Measurements from ENCODE around the gene LZTS3. TPM values are rescaled to one million over a fixed set of nuclear protein-coding genes. Genes with fewer than 3 reads are reported as not detected.

The LZTS3 gene
- total RNA-seq, 3 donors from 2014 or later (not counting 1 experiment from before 2014, with no cell fraction given): 3.1 to 4.6 (median 3.3) TPM

DNA sequence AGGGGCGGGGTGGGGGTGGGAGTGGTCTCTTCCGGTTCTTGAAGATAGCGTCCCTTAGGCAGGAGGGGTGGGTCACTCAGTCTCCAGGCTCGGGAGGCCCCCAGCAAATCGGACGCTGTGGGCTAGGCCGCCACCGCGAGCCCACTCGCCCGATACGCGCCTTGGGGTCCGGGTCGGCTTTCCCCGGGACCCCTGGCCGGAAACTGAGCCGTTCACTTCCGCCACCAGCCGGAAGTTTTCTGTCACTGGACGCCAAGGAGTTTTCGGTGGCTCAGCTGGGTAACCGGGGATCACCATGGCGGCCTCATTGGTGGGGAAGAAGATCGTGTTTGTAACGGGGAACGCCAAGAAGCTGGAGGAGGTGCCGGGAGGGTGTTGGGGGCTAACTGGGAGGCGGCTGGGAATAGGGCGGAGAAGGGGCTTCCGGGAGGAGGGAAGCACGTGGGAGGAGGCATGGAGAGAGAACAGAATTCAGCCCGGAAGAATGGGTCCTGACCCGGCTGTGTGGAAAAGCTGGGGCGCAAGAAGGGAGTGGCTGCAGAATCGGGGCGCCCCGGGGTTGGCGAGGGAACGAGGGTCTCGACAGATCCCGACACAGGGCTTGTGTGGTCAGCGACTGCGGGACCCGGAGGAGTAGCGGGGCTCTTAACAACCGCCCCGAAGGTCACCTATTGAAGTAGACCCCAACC lies 36.1 kb upstream of the LZTS3 start, which contains the start of gene ITPA:
Gene ITPA (plus strand): TSS at position 242 of the 689 bp plus-strand sequence. CDS start 54 bp downstream, at position 296.
- peak within 1 kb of the TSS; percentile 86 for H3K4me3 Mint-ChIP-seq
- H3K27me3 ChIP-seq (ENCODE audit: control insufficient read depth, insufficient read depth, low read length): no peaks in the 10 kb centered on the region
- under 1% methylated on average over 48 of the region's 48 CpGs for WGBS (ENCODE audit: insufficient coverage)
- H3K4me3 ChIP-seq (ENCODE audit: low read length): peak within 1 kb of the TSS; percentile 83
- peak within 1 kb of the TSS; percentile 83 to 92 for H3K27ac Mint-ChIP-seq
- intact Hi-C loops (cut with micrococcal nuclease): loop anchor here (2.0 kb wide), 1 partner anchor 51 kb away; the partner anchor contains the start of genes FASTKD5 and UBOX5
- peak; percentile 51 to 75 for DNase-seq
- no peaks in the 10 kb centered on the region for H3K9me3 Mint-ChIP-seq
- no peaks in the 10 kb centered on the region for H3K27me3 Mint-ChIP-seq (ENCODE audit: low read depth in 2 of 2)
- ATAC-seq: peak; percentile 24 to 42 (median 40)
- H3K36me3 ChIP-seq (ENCODE audit: control insufficient read depth, insufficient read depth, low read length): peaks cover 9% of the 10 kb centered on the region
- peak within 1 kb of the TSS; percentile 85 for H3K27ac ChIP-seq (ENCODE audit: low read length)
- peaks cover 21 to 42% of the 10 kb centered on the region in 2 donors for H3K4me1 Mint-ChIP-seq
- TF ChIP-seq CTCF (IDR thresholded peaks at IDR 0.05): no peak
- no peaks in the 10 kb centered on the region for H3K36me3 Mint-ChIP-seq
- H3K9me3 ChIP-seq (ENCODE audit: control insufficient read depth, insufficient read depth, low read length): no peaks in the 10 kb centered on the region
- H3K4me1 ChIP-seq (ENCODE audit: control insufficient read depth, insufficient read depth, low read length): peaks cover 19% of the 10 kb centered on the region

DNA sequence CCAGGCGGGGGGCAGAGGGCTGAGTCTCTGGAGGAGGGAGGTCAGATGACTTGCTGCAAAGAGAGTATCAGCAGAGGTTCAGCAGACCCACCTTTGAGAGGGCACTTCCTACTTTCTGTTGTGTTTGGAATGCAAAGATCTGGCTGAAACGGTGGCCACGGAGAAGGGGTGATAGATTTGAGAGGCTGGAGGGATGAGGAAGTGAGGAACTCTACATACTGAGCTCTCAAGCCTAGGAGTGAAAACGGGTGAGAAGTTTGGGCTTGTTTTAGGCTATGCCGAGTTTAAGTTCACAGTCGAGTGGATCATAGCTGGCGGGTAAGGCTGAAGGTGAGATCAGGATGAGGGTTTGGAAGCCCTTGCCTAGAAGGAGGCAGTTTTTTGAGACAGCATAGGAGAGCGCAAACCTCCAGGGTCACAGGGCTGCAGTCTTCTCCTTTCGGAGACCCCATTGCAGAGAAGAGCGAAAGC lies 35.5 kb upstream of the LZTS3 start:
- H3K4me3 ChIP-seq (ENCODE audit: low read length): peak overlapping the region; percentile 83
- H3K4me1 Mint-ChIP-seq: peaks cover 27 to 48% of the 10 kb centered on the region in 2 donors
- 3% methylated on average over 10 of the region's 10 CpGs for WGBS (ENCODE audit: insufficient coverage)
- H3K27me3 ChIP-seq (ENCODE audit: control insufficient read depth, insufficient read depth, low read length): no peaks in the 10 kb centered on the region
- peaks cover 8% of the 10 kb centered on the region for H3K36me3 ChIP-seq (ENCODE audit: control insufficient read depth, insufficient read depth, low read length)
- peak overlapping the region; percentile 86 for H3K4me3 Mint-ChIP-seq
- intact Hi-C loops (cut with micrococcal nuclease): loop anchor here (2.0 kb wide), 1 partner anchor 50 kb away; the partner anchor contains the start of genes FASTKD5 and UBOX5
- peak in 1 of 3 donors; percentile 1 for ATAC-seq
- no peaks in the 10 kb centered on the region for H3K9me3 ChIP-seq (ENCODE audit: control insufficient read depth, insufficient read depth, low read length)
- no peaks in the 10 kb centered on the region for H3K36me3 Mint-ChIP-seq
- TF ChIP-seq CTCF (IDR thresholded peaks at IDR 0.05): no peak
- H3K27me3 Mint-ChIP-seq (ENCODE audit: low read depth in 2 of 2): no peaks in the 10 kb centered on the region
- peaks cover 22% of the 10 kb centered on the region for H3K4me1 ChIP-seq (ENCODE audit: control insufficient read depth, insufficient read depth, low read length)
- H3K27ac ChIP-seq (ENCODE audit: low read length): peak overlapping the region; percentile 85
- DNase-seq: peak in 1 of 2 donors; percentile 51
- H3K27ac Mint-ChIP-seq: peak overlapping the region; percentile 83 to 92
- no peaks in the 10 kb centered on the region for H3K9me3 Mint-ChIP-seq

GRCh38 chr20:3204124-3204794 lies 30.9 kb upstream of the LZTS3 start, which contains the start of gene DDRGK1:
Gene DDRGK1, minus strand, starts transcription at chr20:3204682. Its CDS starts 55 bp downstream, at chr20:3204627.
- peaks cover 25 to 31% of the 10 kb centered on the region in 2 donors for H3K4me1 Mint-ChIP-seq
- H3K27ac ChIP-seq (ENCODE audit: low read length): peak within 1 kb of the TSS; percentile 81
- peaks cover 14% of the 10 kb centered on the region for H3K36me3 ChIP-seq (ENCODE audit: control insufficient read depth, insufficient read depth, low read length)
- no peaks in the 10 kb centered on the region for H3K27me3 ChIP-seq (ENCODE audit: control insufficient read depth, insufficient read depth, low read length)
- no peaks in the 10 kb centered on the region for H3K36me3 Mint-ChIP-seq
- DNase-seq (peak; percentile 94), ATAC-seq (peak; percentile 92 to 97 (median 94))
- TF ChIP-seq CTCF (IDR thresholded peaks at IDR 0.05): no peak
- H3K4me3 Mint-ChIP-seq: peak within 1 kb of the TSS; percentile 95
- no peaks in the 10 kb centered on the region for H3K9me3 ChIP-seq (ENCODE audit: control insufficient read depth, insufficient read depth, low read length)
- under 1% methylated on average over 48 of the region's 48 CpGs for WGBS (ENCODE audit: insufficient coverage)
- intact Hi-C loops (cut with micrococcal nuclease): loop anchor here (1.0 kb wide), 1 partner anchor 45 kb away; the partner anchor contains the start of genes FASTKD5 and UBOX5
- no peaks in the 10 kb centered on the region for H3K9me3 Mint-ChIP-seq
- H3K27ac Mint-ChIP-seq: peak within 1 kb of the TSS; percentile 92 to 95
- H3K27me3 Mint-ChIP-seq (ENCODE audit: low read depth in 2 of 2): no peaks in the 10 kb centered on the region
- peaks cover 22% of the 10 kb centered on the region for H3K4me1 ChIP-seq (ENCODE audit: control insufficient read depth, insufficient read depth, low read length)
- H3K4me3 ChIP-seq (ENCODE audit: low read length): peak within 1 kb of the TSS; percentile 90
